IMR-90 (cell line): ENCODE data around the gene NTN4.

Experiments
- BHLHE40 ChIP-seq: fragments of 150-350 bp; IDR thresholded peaks from 2 replicates; pipeline ENCODE4 v1.6.1; 2016; ENCODE audit warnings: mild to moderate bottlenecking, low read depth, low read length
- CEBPB ChIP-seq: IDR thresholded peaks from 2 replicates; pipeline ENCODE4 v1.6.1; 2012; ENCODE audit warnings: low read depth, low read length, improper control_type of control experiment
- MXI1 ChIP-seq: IDR thresholded peaks from 2 replicates; pipeline ENCODE4 v1.6.1; 2012; ENCODE audit warnings: low read depth, mild to moderate bottlenecking, low read length, moderate library complexity, borderline replicate concordance
- POLR2A ChIP-seq: IDR thresholded peaks from 2 replicates; pipeline ENCODE4 v1.6.1; 2012; ENCODE audit warnings: mild to moderate bottlenecking, low read depth, low read length
- RAD21 ChIP-seq: IDR thresholded peaks from 2 replicates; pipeline ENCODE4 v1.6.1; 2012; ENCODE audit warnings: low read length, improper control_type of control experiment
- TF ChIP-seq, protein P1 (sequence below): conservative IDR thresholded peaks from 2 replicates; pipeline ENCODE4 v1.5.1; 2012; ENCODE audit warnings: mild to moderate bottlenecking, low read depth, low read length, improper control_type of control experiment

DNA sequence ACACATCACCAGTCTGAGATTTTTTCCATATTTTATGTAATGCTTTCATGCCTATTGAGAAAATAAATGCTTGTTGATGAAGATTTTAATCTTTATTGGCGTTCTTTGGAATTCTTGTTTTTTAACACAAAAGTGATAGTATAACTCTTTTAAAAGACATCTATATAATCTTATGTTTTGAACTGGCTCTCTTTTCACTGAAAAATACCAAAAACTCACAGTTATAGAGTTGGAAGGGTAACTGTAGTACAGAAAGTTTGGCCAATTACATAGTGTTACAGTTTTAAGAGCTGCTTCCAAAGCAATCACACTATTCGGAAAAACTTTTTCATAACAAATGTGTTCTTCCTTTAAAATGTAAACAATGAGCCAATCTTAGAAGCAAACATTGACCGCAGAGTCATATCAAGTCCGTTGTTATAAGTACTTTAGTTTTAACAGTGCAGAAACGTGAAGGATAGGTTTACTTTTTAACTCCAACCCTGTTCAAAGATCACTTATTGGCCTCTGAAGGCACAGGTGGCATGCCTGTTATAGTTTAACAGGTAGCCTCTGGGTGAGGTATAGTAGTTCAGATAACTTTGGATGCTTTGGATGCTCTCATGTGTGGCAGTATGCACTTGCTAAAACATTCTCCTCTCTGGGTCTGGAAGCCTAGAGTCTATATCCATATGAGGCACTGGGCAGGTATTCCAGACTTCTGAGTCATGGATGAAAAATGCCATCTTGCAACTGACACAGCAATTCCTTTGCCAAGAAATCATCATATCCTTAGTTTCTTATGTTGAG is 12.1 kb upstream of the NTN4 start:
- TF ChIP-seq MXI1 (no peak), POLR2A (no peak), RAD21 (no peak), CEBPB (peak; percentile 38; the same call in 1 of the 2 replicates), BHLHE40 (no peak)
- TF ChIP-seq, protein P1, sequence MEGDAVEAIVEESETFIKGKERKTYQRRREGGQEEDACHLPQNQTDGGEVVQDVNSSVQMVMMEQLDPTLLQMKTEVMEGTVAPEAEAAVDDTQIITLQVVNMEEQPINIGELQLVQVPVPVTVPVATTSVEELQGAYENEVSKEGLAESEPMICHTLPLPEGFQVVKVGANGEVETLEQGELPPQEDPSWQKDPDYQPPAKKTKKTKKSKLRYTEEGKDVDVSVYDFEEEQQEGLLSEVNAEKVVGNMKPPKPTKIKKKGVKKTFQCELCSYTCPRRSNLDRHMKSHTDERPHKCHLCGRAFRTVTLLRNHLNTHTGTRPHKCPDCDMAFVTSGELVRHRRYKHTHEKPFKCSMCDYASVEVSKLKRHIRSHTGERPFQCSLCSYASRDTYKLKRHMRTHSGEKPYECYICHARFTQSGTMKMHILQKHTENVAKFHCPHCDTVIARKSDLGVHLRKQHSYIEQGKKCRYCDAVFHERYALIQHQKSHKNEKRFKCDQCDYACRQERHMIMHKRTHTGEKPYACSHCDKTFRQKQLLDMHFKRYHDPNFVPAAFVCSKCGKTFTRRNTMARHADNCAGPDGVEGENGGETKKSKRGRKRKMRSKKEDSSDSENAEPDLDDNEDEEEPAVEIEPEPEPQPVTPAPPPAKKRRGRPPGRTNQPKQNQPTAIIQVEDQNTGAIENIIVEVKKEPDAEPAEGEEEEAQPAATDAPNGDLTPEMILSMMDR, result no peak
